Calu3 (cell line): ENCODE results near the gene RCL1. TPM values are rescaled to one million over a fixed set of nuclear protein-coding genes. Genes with fewer than 3 reads are reported as not detected.

ENCODE experiments used
- BruUV-seq: library from RNA; stranded (reverse); fragments of 400-500 nt; replicated peaks from 2 replicates; lab custom pipeline; 2021; lab: Mats Ljungman, UMichigan
- CTCF ChIA-PET: fragments of 300-600 bp; sonication (Branson Sonifier 250); formaldehyde crosslinking; loops from one replicate; lab custom pipeline; 2022; ENCODE audit warnings: antibody characterized with exemption; lab: Charles Lee
- DNase-seq: peaks from one replicate; pipeline ENCODE4 v3.0.0; 2022
- H3K27ac Mint-ChIP-seq: one replicate; pipeline ENCODE4 v1.8.0; 2022; ENCODE audit warnings: mixed read lengths; ENCODE audit not compliant: unreplicated experiment
- H3K27me3 Mint-ChIP-seq: one replicate; pipeline ENCODE4 v1.8.0; 2022; ENCODE audit warnings: mixed read lengths; ENCODE audit not compliant: unreplicated experiment
- H3K36me3 Mint-ChIP-seq: one replicate; pipeline ENCODE4 v1.8.0; 2022; ENCODE audit warnings: mild to moderate bottlenecking, moderate library complexity, mixed read lengths; ENCODE audit not compliant: insufficient read depth, unreplicated experiment
- H3K4me1 Mint-ChIP-seq: one replicate; pipeline ENCODE4 v1.8.0; 2022; ENCODE audit warnings: mild to moderate bottlenecking, low read depth, mixed read lengths; ENCODE audit not compliant: unreplicated experiment
- H3K4me3 Mint-ChIP-seq: one replicate; pipeline ENCODE4 v1.8.0; 2022; ENCODE audit warnings: mild to moderate bottlenecking, low read depth, moderate library complexity, mixed read lengths; ENCODE audit not compliant: unreplicated experiment
- H3K9me3 Mint-ChIP-seq: one replicate; pipeline ENCODE4 v1.8.0; 2022; ENCODE audit warnings: low read depth, mixed read lengths; ENCODE audit not compliant: unreplicated experiment
- intact Hi-C: fragments of 100-400 bp; cut with micrococcal nuclease; formaldehyde crosslinking; loops from one replicate; pipeline ENCODE4 v1.10.0; 2022; ENCODE audit not compliant: unreplicated experiment
- total RNA-seq: library from RNA; stranded (reverse); gene quantifications from 2 replicates; pipeline ENCODE4 v1.2.3, GENCODE V29; 2022
- TF ChIP-seq, protein P1 (sequence below): fragments of 200-600 bp; IDR thresholded peaks from one replicate; pipeline ENCODE4 v1.8.0; 2022; ENCODE audit warnings: antibody characterized with exemption; ENCODE audit not compliant: unreplicated experiment

Gene RCL1
- total RNA-seq, 1 experiment from 2014 or later: 21.3 TPM

DNA sequence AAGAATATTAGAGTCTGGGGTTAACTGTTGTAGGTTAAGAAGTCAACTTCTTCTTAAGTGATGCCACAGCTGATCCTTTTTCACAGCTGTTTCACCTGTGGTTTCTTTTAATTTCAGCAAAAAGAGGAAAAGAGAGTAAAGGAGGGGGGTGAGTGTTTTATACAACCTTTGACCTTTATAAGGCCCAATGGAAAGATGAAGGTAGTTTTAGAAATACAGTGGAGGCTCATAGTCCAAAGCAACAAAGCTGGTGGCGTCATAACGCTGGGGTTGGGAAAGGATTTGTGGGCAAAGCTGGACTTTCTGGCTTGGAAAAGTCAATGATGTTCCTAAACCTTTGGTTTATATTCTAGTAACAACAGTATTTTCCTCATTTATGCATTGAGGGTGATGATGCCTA, 49.5 kb downstream of the RCL1 start:
- DNase-seq: no peak
- TF ChIP-seq, protein P1, sequence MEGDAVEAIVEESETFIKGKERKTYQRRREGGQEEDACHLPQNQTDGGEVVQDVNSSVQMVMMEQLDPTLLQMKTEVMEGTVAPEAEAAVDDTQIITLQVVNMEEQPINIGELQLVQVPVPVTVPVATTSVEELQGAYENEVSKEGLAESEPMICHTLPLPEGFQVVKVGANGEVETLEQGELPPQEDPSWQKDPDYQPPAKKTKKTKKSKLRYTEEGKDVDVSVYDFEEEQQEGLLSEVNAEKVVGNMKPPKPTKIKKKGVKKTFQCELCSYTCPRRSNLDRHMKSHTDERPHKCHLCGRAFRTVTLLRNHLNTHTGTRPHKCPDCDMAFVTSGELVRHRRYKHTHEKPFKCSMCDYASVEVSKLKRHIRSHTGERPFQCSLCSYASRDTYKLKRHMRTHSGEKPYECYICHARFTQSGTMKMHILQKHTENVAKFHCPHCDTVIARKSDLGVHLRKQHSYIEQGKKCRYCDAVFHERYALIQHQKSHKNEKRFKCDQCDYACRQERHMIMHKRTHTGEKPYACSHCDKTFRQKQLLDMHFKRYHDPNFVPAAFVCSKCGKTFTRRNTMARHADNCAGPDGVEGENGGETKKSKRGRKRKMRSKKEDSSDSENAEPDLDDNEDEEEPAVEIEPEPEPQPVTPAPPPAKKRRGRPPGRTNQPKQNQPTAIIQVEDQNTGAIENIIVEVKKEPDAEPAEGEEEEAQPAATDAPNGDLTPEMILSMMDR: no peak
- Mint-ChIP-seq H3K9me3 (no peaks in the 10 kb centered on the region), H3K36me3 (peaks cover 9% of the 10 kb centered on the region), H3K4me3 (no peak overlapping the region), H3K4me1 (peaks cover 11% of the 10 kb centered on the region), H3K27me3 (no peaks in the 10 kb centered on the region), H3K27ac (no peak overlapping the region)
- no TSS peak for BruUV-seq
- CTCF ChIA-PET: no interaction called here
- intact Hi-C loops: no loop called here

DNA sequence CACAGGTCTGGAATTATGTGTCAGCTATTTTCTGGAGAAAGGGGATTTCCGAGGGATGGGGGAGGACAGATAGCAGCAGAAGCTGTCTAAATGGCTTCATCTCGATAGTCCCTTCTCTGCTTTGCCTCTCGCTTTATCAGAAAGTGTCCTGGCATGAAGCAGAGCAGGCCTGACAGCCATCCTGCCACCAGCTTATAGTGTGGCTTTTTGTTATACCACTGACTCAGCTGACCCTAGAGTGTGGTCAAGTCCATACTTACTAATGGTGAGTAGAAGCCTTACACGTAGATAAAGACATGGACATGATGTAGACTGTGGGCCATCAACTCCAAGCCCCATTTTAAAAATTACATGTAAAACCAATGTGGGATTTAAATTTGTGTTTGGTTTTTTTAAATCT, 50.0 kb downstream of the RCL1 start:
- TF ChIP-seq, protein P1: no peak
- H3K4me3 Mint-ChIP-seq: no peak overlapping the region
- CTCF ChIA-PET: no interaction called here
- no peaks in the 10 kb centered on the region for H3K9me3 Mint-ChIP-seq
- H3K27me3 Mint-ChIP-seq: no peaks in the 10 kb centered on the region
- no peak overlapping the region for H3K27ac Mint-ChIP-seq
- intact Hi-C loops: no loop called here
- H3K36me3 Mint-ChIP-seq: peaks cover 9% of the 10 kb centered on the region
- no TSS peak for BruUV-seq
- DNase-seq: no peak
- H3K4me1 Mint-ChIP-seq: peaks cover 11% of the 10 kb centered on the region

DNA sequence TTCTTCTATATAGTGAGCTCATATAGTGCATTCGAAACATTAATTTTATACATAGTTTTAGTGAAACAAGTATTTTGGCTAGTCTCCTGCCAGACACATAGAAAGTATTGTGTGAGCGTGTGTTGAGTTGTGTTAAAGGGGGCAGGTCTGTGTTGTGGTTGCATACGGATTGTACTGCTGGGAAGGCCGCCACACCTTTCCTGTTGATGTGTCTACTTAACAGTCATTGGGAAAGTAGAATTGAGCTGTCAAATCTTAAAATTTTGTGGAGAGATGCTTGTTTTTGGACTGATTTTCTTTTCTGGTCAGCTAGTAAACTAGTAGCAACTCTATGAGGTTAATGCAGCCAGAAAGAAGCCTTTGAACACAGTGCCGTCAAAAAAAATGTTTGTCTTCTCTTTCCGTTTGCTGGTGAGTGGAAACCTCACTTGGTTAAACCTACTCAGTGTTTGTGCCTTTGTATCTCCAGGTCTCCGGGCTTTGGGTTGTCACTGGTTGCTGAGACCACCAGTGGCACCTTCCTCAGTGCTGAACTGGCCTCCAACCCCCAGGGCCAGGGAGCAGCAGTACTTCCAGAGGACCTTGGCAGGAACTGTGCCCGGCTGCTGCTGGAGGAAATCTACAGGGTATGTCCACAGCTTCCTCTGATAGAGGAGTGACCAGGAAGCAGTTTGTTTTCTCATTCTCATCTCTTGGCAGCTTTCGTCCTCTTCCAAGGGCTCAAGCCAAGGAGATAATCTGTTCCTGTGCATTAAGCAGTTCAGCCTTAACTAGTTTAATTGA, 51.5 kb downstream of the RCL1 start:
- Mint-ChIP-seq H3K4me3 (no peak overlapping the region), H3K27me3 (no peaks in the 10 kb centered on the region), H3K4me1 (peaks cover 9% of the 10 kb centered on the region), H3K27ac (no peak overlapping the region), H3K36me3 (peaks cover 9% of the 10 kb centered on the region), H3K9me3 (no peaks in the 10 kb centered on the region)
- BruUV-seq: no TSS peak
- CTCF ChIA-PET: no interaction called here
- no peak for DNase-seq
- TF ChIP-seq, protein P1: no peak
- intact Hi-C loops: no loop called here

DNA sequence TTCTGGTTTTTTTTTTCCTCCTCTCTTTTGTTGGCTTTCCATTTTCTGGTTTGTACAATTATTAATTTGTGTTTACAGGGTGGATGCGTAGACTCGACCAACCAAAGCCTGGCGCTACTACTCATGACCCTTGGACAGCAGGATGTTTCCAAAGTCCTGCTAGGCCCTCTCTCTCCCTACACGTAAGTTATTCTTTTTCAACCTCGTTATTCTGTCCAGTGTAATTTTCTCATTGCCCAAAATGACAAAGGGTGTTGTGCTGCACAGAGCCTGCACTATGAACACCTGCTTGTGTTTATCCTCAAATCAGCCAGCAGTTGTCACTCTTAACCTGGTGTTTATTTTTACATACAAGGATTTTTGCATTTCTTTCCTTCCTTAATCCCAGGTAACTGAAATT, 56.6 kb downstream of the RCL1 start:
- Mint-ChIP-seq H3K9me3 (no peaks in the 10 kb centered on the region), H3K27ac (no peak overlapping the region), H3K27me3 (no peaks in the 10 kb centered on the region), H3K4me3 (no peak overlapping the region), H3K36me3 (peaks cover 9% of the 10 kb centered on the region), H3K4me1 (no peaks in the 10 kb centered on the region)
- no peak for DNase-seq
- TF ChIP-seq, protein P1: no peak
- intact Hi-C loops: no loop called here
- CTCF ChIA-PET: interaction anchor here (0.8 kb wide), 1 partner anchor 16 kb away, joined by 3 read pairs; no protein-coding TSS in a partner anchor
- BruUV-seq: no TSS peak
